GM11168 (cell line): Measurements from ENCODE around the gene MYO19.

Source experiments
- in situ Hi-C: fragments of 300-500 bp; cut with MboI; formaldehyde crosslinking; loops from one replicate; pipeline ENCODE4 v1.12.0; 2022; ENCODE audit warnings: low sequenced_read_pairs; ENCODE audit not compliant: unreplicated experiment

Gene MYO19, protein sequence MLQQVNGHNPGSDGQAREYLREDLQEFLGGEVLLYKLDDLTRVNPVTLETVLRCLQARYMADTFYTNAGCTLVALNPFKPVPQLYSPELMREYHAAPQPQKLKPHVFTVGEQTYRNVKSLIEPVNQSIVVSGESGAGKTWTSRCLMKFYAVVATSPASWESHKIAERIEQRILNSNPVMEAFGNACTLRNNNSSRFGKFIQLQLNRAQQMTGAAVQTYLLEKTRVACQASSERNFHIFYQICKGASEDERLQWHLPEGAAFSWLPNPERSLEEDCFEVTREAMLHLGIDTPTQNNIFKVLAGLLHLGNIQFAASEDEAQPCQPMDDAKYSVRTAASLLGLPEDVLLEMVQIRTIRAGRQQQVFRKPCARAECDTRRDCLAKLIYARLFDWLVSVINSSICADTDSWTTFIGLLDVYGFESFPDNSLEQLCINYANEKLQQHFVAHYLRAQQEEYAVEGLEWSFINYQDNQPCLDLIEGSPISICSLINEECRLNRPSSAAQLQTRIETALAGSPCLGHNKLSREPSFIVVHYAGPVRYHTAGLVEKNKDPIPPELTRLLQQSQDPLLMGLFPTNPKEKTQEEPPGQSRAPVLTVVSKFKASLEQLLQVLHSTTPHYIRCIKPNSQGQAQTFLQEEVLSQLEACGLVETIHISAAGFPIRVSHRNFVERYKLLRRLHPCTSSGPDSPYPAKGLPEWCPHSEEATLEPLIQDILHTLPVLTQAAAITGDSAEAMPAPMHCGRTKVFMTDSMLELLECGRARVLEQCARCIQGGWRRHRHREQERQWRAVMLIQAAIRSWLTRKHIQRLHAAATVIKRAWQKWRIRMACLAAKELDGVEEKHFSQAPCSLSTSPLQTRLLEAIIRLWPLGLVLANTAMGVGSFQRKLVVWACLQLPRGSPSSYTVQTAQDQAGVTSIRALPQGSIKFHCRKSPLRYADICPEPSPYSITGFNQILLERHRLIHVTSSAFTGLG

DNA sequence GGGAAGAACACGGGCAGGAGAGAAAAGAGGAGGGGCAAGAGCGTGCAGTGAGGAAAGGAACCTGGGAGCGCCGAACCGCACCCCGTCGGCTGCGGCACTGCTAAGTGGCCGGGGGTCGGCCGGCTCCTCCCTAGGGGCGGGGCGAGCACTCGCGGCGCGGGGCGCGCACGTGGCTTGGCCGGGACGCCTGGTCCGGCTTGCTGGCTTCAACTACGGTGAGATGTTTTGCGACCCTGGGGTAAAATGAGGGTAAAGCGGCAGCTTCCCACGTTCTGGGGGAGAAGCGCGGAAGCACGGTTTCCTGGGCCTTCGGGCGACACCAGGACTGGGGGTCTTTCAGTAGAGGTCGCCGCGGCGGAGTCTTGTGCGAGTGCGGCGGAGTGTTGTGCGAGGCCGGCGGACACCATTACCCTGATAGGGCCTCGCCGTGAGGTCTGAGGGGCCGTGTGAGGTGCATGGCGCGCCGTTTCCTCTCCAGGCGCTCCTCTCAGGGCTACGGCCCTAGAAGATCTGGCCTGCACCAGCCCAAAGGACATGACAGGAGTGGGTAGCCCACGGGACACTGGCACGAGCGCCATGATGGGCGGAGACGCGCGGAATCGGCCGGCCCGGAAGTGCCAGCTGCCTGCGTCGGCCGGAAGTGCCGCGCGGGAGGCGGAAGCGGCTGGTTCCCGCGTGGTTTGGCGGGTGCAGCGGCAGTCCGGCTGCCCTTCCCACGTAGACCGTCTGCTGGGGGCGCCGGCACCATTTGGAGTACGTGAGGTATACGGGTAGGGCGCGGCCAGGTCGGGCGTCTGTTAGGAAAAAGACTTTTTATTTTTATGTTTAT, at the start of gene MYO19, which contains the start of gene PIGW:
Gene MYO19 (minus strand): TSS at position 29 of the 829 bp plus-strand sequence. CDS start 2,330 bp downstream, outside the sequence.
Gene PIGW (plus strand): TSS at position 148 of the 829 bp plus-strand sequence. CDS start 2,115 bp downstream, outside the sequence.
- in situ Hi-C loops = no loop called here

GRCh38 chr17:36583787-36584186, 49.1 kb upstream of the MYO19 start:
- in situ Hi-C loops = no loop called here

DNA sequence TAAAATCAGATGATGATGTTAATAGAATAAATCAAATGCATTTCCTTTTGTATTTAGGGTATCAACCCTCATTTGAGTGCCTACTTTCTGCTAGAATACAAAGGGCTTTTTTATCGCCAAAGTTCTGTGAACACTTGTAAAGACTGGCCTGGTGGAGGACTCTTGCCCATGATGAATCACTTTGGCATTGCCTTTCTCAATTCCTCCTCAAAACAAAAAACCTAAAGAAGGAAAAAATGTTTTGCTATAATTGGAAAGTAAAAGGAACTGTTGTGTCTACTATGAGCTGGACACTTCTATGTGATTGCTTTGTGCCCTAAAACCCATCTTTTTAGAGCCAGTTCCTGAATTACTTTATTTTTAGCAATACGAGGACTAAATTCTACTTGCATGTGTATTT, 44.0 kb upstream of the MYO19 start:
- in situ Hi-C loops = no loop called here

GRCh38 chr17:36576793-36577192, 42.1 kb upstream of the MYO19 start:
- in situ Hi-C loops = no loop called here

- in situ Hi-C loops = no loop called here
These were observed 40.4 kb upstream of the MYO19 start for GRCh38 chr17:36575028-36575427.

DNA sequence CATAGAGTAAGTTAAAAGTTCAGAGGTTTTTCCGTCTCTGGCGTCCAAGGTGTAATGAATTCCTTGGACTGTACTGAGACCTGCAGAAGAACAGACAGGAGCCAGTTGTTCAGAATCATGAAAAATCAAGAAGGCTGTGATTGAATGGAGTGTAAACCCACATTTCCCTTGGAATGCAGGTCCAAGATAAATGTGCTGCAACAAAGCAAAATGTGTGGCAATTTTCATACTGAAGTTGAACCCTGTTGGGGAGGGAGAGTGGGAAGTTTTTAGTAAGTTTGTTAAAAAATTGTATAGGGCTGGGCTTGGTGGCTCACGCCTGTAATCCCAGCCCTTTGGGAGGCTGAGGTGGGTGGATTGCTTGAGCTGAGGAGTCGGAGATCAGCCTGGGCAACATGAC, 31.4 kb upstream of the MYO19 start:
- in situ Hi-C loops = no loop called here

DNA sequence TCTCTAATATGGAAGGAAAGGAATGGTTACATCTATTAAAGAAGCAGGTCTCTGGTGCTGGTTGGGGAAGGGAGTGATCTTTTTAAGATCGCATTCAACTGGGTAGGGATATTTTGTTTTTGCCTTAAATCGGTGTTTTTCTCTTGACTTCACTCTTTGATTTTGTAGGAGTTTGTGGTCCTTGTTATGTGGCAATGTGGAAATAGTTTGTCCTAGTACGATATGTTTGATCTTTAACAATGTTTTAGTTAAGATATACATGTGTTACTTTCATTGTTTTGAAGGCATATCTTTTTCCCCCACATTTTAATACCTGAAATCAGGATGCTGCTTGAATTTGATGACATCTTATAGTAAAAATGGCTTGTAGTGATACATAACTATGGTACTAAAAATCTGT, 18.8 kb upstream of the MYO19 start:
- in situ Hi-C loops = no loop called here

GRCh38 chr17:36550491-36551417, 16.1 kb upstream of the MYO19 start:
- in situ Hi-C loops = no loop called here

GRCh38 chr17:36547776-36548175, 13.1 kb upstream of the MYO19 start:
- in situ Hi-C loops = no loop called here

DNA sequence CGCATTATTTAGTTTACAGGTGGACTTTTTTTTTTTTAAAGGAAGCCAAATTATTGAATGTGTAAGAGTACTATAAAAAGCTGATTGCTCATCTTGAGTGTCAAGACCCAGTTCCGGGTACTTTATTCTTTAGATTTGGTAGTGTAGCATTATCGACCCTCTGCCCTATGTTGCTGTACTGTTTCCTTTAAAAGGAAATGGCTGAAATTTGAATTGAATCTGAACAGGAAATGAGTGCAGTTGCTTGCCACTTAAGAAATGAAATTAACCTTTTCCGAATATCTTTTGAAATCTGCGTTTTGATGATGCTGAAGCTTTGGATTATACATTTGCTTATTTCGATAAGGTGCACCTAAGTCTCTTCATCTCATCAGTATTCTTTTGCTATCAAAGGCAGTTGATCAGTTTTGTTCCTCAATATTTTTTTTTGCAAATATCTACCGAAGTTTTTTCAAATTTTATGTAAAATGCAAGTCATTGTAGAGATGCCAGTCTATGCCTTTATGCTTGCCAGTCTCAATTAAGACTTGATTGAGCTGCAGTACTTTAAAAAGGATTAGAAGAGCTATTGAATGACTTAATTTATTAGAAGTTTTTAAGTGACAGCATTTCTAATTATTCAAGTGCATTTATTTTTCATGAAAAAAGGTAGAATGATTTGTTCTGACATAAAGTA, 11.9 kb upstream of the MYO19 start:
- in situ Hi-C loops = no loop called here

GRCh38 chr17:36545465-36546417, 11.1 kb upstream of the MYO19 start:
- in situ Hi-C loops = no loop called here

DNA sequence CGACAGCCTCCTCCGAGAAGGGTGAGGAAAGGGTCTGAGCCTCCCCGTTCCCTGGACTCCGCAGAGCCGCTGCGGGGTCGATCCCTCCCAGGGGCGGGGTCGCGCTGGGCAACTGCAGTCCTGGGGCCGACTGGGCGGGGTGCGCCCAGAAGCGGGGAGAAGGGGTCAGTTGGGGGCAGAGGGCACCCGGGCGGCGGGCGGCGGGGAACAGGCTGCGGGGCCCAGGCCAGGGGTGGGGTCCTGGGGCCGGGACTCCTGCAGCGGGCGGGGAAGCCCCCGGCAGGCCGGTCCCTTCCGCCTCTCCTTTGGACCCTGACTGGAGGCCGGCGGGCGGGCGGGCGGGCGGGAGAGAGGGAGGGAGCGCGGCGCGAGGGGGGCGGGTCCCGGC, 10.4 kb upstream of the MYO19 start:
- in situ Hi-C loops = no loop called here

- in situ Hi-C loops = no loop called here
These were observed 9.8 kb upstream of the MYO19 start, which contains the start of gene GGNBP2 for GRCh38 chr17:36544307-36545076. GGNBP2 (plus strand) TSS chr17:36544919; CDS start chr17:36545725, 806 bp downstream.

DNA sequence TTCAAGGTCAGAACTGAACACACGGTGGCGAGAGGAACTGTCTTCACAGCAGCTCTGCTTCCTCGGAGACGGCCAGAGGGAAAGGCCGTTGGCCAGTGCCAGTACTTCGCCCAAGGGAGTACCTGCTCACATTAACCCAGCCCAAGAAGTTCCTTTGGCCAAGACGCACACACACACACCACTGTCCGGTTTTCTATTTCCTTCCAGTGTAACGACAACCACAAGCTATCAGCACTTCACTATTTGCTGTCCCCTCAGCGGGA, 9.3 kb upstream of the MYO19 start:
- in situ Hi-C loops = no loop called here

- in situ Hi-C loops = no loop called here
These were observed 8.1 kb upstream of the MYO19 start for GRCh38 chr17:36542755-36543154.

DNA sequence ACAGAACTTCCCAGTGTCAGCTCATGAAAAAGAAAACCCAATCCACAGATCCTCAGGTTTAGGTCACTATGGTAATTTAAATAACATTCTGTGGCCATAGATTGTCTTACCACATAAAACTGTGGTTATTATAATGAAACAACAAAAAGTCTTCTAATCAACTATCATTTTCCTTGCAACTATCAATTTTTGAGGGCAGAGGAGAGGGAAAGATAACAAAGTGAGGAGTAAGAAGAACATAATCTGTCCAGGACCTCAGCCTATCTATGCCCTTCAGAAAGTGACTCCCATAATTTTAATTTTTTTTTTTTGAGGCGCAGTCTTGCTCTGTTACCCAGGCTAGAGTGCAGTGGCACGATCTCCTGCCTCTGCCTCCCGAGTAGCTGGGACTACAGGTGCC, 6.0 kb upstream of the MYO19 start:
- in situ Hi-C loops = no loop called here

DNA sequence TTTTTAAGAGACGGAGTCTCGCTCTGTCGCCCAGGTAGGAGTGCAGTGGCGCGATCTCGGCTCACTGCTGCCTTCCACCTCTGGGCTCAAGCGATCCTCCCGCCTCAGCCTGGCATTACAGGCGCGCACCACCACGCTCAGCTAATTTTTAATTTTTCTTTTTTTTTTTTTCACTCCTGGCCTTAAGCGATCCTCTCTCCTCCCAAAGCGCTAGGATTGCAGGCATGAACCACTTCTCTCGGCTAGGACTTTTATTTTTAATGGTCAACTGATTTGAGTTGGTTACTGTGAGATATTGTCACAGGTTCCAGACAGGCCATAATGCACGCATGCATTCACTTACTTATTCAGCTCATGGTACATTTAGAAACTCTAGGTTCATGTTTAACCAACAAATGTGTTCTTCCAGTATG, 1.0 kb upstream of the MYO19 start:
- in situ Hi-C loops = no loop called here
